Ishikawa (cell line): ENCODE measurements around the gene CBX2.

ENCODE experiments used
- CEBPB ChIP-seq: IDR thresholded peaks from 2 replicates; pipeline ENCODE4 v1.6.1; 2012
- CREB1 ChIP-seq: IDR thresholded peaks from 2 replicates; pipeline ENCODE4 v1.6.1; 2012; ENCODE audit warnings: low read depth
- EGR1 ChIP-seq: IDR thresholded peaks from 2 replicates; pipeline ENCODE4 v1.6.1; 2012
- EP300 ChIP-seq: IDR thresholded peaks from 2 replicates; pipeline ENCODE4 v1.6.1; 2012; ENCODE audit warnings: borderline replicate concordance
- FOXM1 ChIP-seq: IDR thresholded peaks from 2 replicates; pipeline ENCODE4 v1.6.1; 2012; ENCODE audit warnings: low read depth, borderline replicate concordance
- NFIC ChIP-seq: IDR thresholded peaks from 2 replicates; pipeline ENCODE4 v1.6.1; 2012
- RAD21 ChIP-seq: IDR thresholded peaks from 2 replicates; pipeline ENCODE4 v1.6.1; 2012; ENCODE audit warnings: low read depth
- REST ChIP-seq: IDR thresholded peaks from 2 replicates; pipeline ENCODE4 v1.6.1; 2012; ENCODE audit warnings: low read depth, mild to moderate bottlenecking
- TAF1 ChIP-seq: IDR thresholded peaks from 2 replicates; pipeline ENCODE4 v1.6.1; 2012; ENCODE audit warnings: low read depth, mild to moderate bottlenecking
- TCF12 ChIP-seq: IDR thresholded peaks from 2 replicates; pipeline ENCODE4 v1.6.1; 2012; ENCODE audit warnings: low read depth
- TEAD4 ChIP-seq: IDR thresholded peaks from 2 replicates; pipeline ENCODE4 v1.6.1; 2012
- USF1 ChIP-seq: IDR thresholded peaks from 2 replicates; pipeline ENCODE4 v1.6.1; 2012
- YY1 ChIP-seq: IDR thresholded peaks from 2 replicates; pipeline ENCODE4 v1.6.1; 2012; ENCODE audit warnings: low read depth
- ZBTB7A ChIP-seq: IDR thresholded peaks from 2 replicates; pipeline ENCODE4 v1.6.1; 2012; ENCODE audit warnings: low read depth
- TF ChIP-seq, protein P1 (sequence below): IDR thresholded peaks from 2 replicates; pipeline ENCODE4 v1.6.1; 2012

Gene CBX2

GRCh38 chr17:79776376-79777119 is 1.4 kb upstream of the CBX2 start:
- no peak for TF ChIP-seq CEBPB
- no peak for TF ChIP-seq TCF12
- TF ChIP-seq YY1, result no peak
- TF ChIP-seq EGR1, result no peak
- TF ChIP-seq TEAD4, result no peak
- no peak for TF ChIP-seq REST
- TF ChIP-seq FOXM1, result no peak
- TF ChIP-seq RAD21, result no peak
- no peak for TF ChIP-seq EP300
- TF ChIP-seq, protein P1, sequence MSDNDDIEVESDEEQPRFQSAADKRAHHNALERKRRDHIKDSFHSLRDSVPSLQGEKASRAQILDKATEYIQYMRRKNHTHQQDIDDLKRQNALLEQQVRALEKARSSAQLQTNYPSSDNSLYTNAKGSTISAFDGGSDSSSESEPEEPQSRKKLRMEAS, result no peak
- TF ChIP-seq NFIC, result no peak
- TF ChIP-seq TAF1, result no peak
- TF ChIP-seq ZBTB7A, result no peak
- TF ChIP-seq USF1, result no peak
- TF ChIP-seq CREB1, result no peak

DNA sequence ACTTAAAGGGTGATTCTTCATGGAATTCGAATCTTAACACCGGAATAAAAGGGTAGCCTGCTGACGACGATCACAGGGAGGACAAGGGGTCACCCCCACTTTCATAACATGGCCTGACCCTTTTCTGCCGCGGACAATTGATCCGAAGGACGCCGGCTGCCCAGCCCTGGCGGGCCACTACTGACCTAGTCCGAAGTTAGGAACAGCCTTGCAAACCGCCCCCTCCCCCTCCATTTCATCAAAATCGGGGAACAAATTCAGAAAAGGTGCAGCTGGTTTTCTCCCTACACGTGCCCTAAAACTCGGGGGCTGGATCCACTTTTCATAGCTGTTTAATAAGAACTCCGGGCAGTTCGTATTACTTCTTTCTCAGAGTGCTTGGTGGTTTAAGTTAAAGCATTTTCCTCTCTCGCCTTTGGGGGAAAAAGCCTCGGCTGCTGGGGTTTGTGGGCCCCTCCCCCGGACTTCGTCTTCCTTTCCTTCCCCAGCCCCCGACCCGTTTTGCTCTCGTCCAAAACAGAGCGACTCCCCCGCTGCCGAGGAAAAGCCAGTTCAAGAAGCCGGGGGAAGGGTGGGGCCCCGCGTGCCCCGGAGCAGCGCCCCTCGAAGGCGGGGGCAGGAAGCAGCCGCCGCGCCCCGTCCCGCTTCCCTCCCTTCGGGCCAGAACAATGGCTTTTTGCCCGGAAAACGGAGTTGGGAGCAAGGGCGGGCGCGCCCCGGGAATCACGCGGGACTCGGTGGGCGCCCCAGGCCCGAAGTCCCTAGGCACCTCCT is 641 bp upstream of the CBX2 start:
- TF ChIP-seq TCF12 (no peak), ZBTB7A (peak; percentile 35; the same call in 1 of the 2 replicates), EGR1 (no peak), NFIC (no peak)
- TF ChIP-seq, protein P1, result peak; percentile 46; the same call in 1 of the 2 replicates

DNA sequence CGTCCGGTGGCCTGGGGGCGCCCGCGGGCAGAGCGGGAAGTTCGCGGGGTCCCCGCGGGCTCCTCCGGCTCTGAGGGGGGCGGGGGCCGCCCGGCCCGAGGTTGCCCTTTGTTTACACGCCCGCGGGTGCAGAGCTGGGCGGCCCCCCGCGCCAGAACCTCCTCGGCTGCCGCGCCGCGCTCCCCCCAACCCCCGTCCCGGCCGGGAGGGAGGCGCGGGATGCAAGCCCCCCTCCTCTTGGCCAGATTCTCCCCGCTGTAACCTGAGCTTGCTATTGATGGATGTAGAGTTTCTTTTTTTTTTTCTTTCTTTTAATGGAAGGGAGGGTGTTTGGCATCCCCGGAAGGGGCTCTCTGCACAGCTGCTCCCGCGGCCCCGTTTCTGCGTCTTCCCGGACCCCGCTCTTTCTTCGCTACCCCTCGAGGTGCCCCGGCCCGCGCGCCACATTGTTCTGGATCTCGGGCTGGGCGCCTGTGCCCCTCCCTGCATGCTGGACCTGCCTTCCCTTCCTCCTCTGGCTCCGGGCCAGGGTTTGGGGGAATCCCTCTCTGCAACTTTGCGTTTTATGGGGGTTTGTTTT is 646 bp downstream of the CBX2 start:
- peak; percentile 83 for TF ChIP-seq NFIC
- TF ChIP-seq CEBPB, result no peak
- TF ChIP-seq EP300, result 0 out of 2 replicates have a peak, but pooled peaks have one; percentile 4
- TF ChIP-seq, protein P1, result peak; percentile 12; the same call in 1 of the 2 replicates
- TF ChIP-seq YY1, result no peak
- TF ChIP-seq ZBTB7A, result peak; percentile 89
- 0 out of 2 replicates have a peak, but pooled peaks have one; percentile 8 for TF ChIP-seq TCF12

DNA sequence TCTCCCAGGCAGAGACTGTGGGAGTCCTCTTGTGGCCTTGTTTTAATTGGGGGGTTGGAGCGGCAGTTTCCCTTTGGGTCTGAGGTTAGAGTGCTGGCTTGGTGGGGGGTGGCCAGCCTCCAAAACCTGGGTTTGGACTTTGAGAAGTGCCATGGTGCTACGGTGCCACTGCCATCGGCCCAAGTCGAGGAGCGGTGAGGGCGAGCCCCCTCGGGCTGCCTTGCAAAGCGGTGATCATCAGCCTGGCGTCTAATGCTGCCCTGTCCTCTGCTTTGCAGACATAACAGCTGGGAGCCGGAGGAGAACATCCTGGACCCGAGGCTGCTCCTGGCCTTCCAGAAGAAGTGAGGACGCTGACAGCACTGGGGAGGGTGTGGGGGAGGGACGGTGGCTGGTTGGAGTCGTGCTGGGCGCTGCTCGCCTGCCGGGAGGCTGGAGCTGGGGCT is 1.2 kb downstream of the CBX2 start:
- no peak for TF ChIP-seq TAF1
- 0 out of 2 replicates have a peak, but pooled peaks have one; percentile 0 for TF ChIP-seq EP300
- TF ChIP-seq NFIC, result no peak
- no peak for TF ChIP-seq RAD21
- no peak for TF ChIP-seq EGR1

GRCh38 chr17:79779661-79780365 is 1.9 kb downstream of the CBX2 start:
- TF ChIP-seq TEAD4, result no peak
- no peak for TF ChIP-seq TCF12
- no peak for TF ChIP-seq EGR1
- no peak for TF ChIP-seq YY1
- TF ChIP-seq FOXM1, result no peak
- TF ChIP-seq USF1, result no peak
- TF ChIP-seq CEBPB, result no peak

- TF ChIP-seq TEAD4 (no peak), EGR1 (no peak), EP300 (no peak), USF1 (no peak), ZBTB7A (no peak), RAD21 (no peak), CEBPB (no peak), TAF1 (no peak)
These were observed 3.2 kb downstream of the CBX2 start for GRCh38 chr17:79781012-79781650.
